ENCODE measurements around the gene PPP1R18. TPM values are rescaled to one million over a fixed set of nuclear protein-coding genes. Genes with fewer than 3 reads are reported as not detected.
A peak's percentile ranks its signal among the peaks of the same experiment; 100 is the strongest.

The PPP1R18 gene
- total and polyA plus RNA-seq, 9 of the 15 experiments (the other 6 are each of a cell fraction or from before 2014, with no cell fraction given): 12.0 to 99.2 (median 42.6) TPM

DNA sequence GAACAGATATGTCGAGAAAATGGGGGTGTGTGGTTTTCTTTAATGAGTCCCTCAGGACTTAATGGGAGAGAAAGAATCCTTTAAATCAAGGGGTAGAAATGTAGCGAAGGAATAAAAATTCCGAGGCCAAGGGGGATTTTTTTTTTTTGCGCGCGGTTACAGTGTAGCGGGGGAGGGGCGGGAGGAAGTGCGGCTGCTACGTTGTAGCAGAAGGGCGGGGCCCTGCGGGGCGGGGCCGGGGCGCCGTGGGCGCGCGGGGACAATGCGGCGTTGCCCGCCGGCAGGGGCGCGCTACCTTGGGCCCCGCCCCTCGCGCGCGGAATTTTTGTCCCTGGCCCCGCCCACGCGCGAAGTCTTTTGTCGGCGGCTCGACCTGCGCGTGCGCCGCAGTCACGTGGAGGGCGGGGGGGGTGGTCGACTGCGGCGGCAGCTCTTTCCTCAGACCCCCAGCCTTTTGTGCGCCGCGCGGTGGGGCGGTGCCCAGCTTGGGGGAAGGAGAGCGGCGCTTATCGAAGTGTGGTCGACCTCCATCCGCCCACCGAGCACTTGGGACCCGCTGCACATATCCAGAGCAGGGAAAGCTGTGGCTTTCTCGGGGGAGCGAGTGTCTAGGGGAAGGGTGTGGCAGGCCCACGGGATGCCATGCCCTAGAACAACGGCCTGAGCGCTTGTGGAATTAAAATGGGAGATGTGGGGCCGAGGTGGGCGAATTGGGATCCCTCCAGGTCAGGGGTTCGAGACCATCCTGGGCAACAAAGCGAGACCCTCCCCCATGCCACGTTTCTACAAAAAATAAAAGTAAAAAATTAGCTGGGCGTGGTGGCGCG, 35.0 kb upstream of the PPP1R18 start (continued):
- TF ChIP-seq SMC3 (conservative IDR thresholded peaks at IDR 0.05; ENCODE audit: insufficient read depth, low read depth, low read length) (no peak), TRIM24 (IDR thresholded peaks at IDR 0.05) (no peak), TAF7 (tag; IDR thresholded peaks at IDR 0.05) (peak; percentile 64; the same call in 1 of the 2 replicates), STAT5A (IDR thresholded peaks at IDR 0.05; ENCODE audit: borderline replicate concordance, low read length) (no peak; the same call in 1 of the 2 replicates), EHMT2 (IDR thresholded peaks at IDR 0.05) (no peak), ZFP30 (CRISPR knock-in tag; IDR thresholded peaks at IDR 0.05; ENCODE audit: borderline replicate concordance) (no peak), CHD2 (IDR thresholded peaks at IDR 0.05; ENCODE audit: low read depth, low read length) (0 out of 2 replicates have a peak, but pooled peaks have one; percentile 45), MEF2A (IDR thresholded peaks at IDR 0.05; ENCODE audit: control insufficient read depth, low read depth, low read length) (no peak), NONO (IDR thresholded peaks at IDR 0.05; ENCODE audit: low read depth in 2 of 2, low read length in 1 of 2) (peak in 1 of 2 experiments; percentile 67; a peak in 1 of 4 replicates), MCM2 (IDR thresholded peaks at IDR 0.05; ENCODE audit: low read depth) (no peak), HIVEP1 (CRISPR knock-in tag; IDR thresholded peaks at IDR 0.05) (no peak), PHF8 (IDR thresholded peaks at IDR 0.05; ENCODE audit: borderline replicate concordance, low read length) (peak; percentile 23; the same call in 1 of the 2 replicates), U2AF1 (optimal IDR thresholded peaks at IDR 0.05; ENCODE audit: low read depth, low read length) (peak; percentile 86), NELFE (IDR thresholded peaks at IDR 0.05; ENCODE audit: insufficient read depth, insufficient read length) (no peak), NCOA6 (IDR thresholded peaks at IDR 0.05) (no peak), NCOA1 (IDR thresholded peaks at IDR 0.05; ENCODE audit: low read depth) (0 out of 2 replicates have a peak, but pooled peaks have one; percentile 37), ZNF41 (CRISPR knock-in tag; conservative IDR thresholded peaks at IDR 0.05) (peak; percentile 78; the same call in 1 of the 2 replicates), MIER1 (IDR thresholded peaks at IDR 0.05; ENCODE audit: low read depth) (no peak)
- TF ChIP-seq, protein P1, sequence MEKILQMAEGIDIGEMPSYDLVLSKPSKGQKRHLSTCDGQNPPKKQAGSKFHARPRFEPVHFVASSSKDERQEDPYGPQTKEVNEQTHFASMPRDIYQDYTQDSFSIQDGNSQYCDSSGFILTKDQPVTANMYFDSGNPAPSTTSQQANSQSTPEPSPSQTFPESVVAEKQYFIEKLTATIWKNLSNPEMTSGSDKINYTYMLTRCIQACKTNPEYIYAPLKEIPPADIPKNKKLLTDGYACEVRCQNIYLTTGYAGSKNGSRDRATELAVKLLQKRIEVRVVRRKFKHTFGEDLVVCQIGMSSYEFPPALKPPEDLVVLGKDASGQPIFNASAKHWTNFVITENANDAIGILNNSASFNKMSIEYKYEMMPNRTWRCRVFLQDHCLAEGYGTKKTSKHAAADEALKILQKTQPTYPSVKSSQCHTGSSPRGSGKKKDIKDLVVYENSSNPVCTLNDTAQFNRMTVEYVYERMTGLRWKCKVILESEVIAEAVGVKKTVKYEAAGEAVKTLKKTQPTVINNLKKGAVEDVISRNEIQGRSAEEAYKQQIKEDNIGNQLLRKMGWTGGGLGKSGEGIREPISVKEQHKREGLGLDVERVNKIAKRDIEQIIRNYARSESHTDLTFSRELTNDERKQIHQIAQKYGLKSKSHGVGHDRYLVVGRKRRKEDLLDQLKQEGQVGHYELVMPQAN (IDR thresholded peaks at IDR 0.05; ENCODE audit: borderline replicate concordance): peak; percentile 92
- TF ChIP-seq, protein P2, sequence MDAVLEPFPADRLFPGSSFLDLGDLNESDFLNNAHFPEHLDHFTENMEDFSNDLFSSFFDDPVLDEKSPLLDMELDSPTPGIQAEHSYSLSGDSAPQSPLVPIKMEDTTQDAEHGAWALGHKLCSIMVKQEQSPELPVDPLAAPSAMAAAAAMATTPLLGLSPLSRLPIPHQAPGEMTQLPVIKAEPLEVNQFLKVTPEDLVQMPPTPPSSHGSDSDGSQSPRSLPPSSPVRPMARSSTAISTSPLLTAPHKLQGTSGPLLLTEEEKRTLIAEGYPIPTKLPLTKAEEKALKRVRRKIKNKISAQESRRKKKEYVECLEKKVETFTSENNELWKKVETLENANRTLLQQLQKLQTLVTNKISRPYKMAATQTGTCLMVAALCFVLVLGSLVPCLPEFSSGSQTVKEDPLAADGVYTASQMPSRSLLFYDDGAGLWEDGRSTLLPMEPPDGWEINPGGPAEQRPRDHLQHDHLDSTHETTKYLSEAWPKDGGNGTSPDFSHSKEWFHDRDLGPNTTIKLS (IDR thresholded peaks at IDR 0.05; ENCODE audit: borderline replicate concordance, low read depth): no peak
- TF ChIP-seq, protein P3, sequence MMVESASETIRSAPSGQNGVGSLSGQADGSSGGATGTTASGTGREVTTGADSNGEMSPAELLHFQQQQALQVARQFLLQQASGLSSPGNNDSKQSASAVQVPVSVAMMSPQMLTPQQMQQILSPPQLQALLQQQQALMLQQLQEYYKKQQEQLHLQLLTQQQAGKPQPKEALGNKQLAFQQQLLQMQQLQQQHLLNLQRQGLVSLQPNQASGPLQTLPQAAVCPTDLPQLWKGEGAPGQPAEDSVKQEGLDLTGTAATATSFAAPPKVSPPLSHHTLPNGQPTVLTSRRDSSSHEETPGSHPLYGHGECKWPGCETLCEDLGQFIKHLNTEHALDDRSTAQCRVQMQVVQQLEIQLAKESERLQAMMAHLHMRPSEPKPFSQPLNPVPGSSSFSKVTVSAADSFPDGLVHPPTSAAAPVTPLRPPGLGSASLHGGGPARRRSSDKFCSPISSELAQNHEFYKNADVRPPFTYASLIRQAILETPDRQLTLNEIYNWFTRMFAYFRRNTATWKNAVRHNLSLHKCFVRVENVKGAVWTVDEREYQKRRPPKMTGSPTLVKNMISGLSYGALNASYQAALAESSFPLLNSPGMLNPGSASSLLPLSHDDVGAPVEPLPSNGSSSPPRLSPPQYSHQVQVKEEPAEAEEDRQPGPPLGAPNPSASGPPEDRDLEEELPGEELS (CRISPR knock-in tag; IDR thresholded peaks at IDR 0.05; ENCODE audit: borderline replicate concordance): no peak
- TF ChIP-seq, protein P4, sequence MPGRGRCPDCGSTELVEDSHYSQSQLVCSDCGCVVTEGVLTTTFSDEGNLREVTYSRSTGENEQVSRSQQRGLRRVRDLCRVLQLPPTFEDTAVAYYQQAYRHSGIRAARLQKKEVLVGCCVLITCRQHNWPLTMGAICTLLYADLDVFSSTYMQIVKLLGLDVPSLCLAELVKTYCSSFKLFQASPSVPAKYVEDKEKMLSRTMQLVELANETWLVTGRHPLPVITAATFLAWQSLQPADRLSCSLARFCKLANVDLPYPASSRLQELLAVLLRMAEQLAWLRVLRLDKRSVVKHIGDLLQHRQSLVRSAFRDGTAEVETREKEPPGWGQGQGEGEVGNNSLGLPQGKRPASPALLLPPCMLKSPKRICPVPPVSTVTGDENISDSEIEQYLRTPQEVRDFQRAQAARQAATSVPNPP (IDR thresholded peaks at IDR 0.05; ENCODE audit: borderline replicate concordance, insufficient read depth, insufficient read length): no peak
